SW480 (cell line): ENCODE measurements around the gene CACNA1S.
A peak's percentile ranks its signal among the peaks of the same experiment; 100 is the strongest.

ENCODE experiments used
- DNase-seq: peaks from one replicate; pipeline ENCODE4 v3.0.0-alpha.2; 2016; ENCODE audit warnings: low spot score

Gene CACNA1S

DNA sequence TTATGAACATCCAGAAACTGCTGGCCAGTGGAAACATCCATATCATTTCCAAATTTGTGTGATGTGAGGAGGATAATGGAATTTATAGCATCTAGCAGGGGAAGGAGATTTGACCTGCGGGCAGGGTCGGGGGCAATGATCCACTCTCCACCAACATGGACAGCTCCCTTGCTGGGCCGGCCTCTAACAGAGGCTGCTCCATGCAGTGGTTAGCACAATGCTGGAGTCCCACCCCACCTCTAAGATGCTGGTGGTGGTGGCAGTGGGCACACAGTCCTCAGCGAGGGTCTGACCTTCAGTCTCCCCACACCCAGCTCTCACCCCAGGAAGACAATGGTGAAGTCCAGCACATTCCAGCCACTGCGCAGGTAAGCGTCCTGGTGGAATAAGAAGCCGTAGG, 18.7 kb downstream of the CACNA1S start:
- DNase-seq: no peak

DNA sequence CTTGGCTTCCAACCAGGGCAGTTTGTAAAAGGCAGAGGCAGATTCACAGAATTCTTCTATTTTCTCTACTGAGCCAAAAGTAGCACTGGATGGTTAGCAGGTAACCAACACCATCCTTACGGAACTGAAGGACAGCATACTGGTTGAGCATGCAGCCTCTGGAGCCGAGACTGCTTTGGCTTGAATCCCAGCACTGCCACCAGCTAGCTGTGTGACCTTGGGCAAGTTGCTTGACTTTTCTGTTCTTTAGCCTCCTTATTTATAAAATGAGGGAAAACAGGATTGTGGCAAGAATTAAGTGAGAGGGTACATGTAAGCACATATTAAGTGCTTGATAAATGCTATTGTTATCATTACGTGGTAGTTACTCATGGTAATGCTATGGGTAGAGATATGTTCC, 19.5 kb downstream of the CACNA1S start:
- no peak for DNase-seq

DNA sequence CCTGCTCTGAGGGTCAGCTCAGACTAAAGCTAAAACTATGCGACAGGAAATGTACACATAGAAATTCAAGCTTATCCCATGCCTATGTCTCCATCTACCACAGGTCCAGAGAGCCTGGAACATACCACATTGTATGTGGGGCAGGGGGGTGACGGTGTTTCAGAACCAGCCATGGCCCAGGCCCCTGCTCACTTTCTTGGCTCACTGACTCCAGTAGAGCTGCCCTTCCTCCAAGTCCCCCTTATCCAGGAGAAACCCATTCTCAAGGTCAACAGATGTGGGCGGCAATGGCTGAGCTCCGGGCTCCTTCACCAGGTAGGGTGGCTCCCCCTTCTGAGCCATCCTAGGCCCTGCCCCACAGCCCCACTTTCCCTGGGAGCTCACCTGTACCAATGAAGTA, 21.0 kb downstream of the CACNA1S start:
- DNase-seq: no peak

GRCh38 chr1:201090541-201090940, 21.7 kb downstream of the CACNA1S start:
- DNase-seq: no peak

DNA sequence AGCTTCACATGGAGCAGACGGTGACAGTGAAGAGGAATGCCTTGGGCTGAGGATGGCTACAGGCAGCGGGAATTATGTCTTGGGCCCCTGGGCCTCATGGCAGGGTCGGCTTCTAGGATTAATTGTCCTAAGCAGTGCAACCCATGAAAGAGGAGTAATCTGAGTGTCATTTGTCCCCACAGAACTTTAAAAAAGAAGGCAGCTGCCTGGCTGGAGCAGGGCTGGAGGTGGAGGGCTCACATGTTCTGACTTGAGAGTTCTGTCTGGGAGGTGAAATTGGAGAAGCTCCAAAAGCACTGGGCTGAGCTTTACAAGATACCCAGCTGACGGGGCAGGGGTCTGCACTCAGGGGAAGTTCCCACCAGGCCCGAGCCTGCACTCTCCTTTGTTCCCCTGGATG, 22.6 kb downstream of the CACNA1S start:
- no peak for DNase-seq

DNA sequence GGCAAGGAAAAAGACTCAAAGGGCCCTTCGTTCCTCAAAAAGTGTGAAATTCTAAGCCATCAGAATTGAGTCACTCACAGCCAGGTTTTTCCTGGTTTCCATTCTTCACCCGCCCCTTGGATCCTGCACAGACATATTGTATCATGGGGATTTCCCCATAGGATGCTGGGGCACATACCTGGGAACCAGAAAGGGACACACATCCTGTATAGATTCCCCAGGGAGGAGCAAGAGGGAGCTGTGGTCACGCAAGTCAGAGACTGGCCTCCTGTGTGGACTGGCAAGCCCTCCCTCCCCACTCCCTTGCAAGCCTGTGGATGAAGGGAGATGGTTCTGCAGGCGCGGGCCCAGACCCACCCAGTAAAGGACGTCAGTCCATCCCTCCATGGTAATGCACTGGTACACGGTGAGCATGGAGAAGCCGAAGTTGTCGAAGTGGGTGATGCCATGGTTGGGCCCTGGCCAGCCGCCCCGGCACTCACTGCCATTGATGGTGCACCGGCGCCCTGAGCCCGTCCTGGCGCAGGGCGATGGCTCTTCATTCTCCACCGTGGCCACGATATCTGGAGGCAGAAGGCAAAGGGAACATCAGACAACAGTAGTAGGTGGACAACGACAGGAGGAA, 23.2 kb downstream of the CACNA1S start:
- DNase-seq: peak; percentile 34

GRCh38 chr1:201088395-201088794, 23.8 kb downstream of the CACNA1S start:
- DNase-seq: no peak

DNA sequence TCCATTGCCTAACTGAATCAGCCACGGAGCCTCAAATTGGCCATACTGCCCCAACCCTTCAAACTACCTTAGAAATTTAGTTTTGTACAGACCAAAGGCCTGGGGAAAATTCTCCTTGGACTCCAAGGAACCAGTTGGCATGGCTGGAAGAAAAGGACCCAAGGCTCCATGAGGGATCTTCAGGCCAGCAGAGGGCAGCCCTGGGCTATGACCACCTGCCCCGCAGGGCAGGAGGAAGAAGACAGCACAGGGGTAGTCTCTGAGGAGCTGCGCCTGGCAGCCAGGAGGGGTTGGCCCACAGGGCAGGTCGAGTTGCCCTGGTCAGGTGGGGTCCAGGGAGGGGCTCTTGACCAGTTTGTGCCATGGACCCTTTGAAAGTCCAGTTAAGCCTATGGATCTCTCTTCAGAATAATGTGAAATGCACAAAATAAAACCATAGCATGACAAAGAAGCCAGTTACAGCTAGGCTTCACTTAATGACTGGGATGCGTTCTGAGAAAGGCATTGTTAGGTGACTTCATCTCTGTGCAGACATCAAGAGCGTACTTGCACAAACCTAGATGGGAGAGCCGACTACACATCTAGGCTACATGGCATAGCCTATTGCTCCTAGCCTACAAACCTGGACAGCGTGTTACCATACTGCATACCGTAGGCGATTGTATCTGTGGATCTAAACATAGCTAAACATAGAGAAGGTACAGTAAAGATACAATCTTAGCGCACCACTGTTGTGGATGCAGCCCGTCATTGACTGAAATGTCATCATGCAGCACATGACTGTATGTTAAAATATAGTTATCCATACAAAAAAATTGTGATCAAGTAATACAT, 26.1 kb downstream of the CACNA1S start:
- peak; percentile 53 for DNase-seq

- peak; percentile 40 for DNase-seq
Observed at GRCh38 chr1:201084295-201084694, 27.9 kb downstream of the CACNA1S start.

GRCh38 chr1:201083741-201084140, 28.5 kb downstream of the CACNA1S start:
- DNase-seq: no peak

DNA sequence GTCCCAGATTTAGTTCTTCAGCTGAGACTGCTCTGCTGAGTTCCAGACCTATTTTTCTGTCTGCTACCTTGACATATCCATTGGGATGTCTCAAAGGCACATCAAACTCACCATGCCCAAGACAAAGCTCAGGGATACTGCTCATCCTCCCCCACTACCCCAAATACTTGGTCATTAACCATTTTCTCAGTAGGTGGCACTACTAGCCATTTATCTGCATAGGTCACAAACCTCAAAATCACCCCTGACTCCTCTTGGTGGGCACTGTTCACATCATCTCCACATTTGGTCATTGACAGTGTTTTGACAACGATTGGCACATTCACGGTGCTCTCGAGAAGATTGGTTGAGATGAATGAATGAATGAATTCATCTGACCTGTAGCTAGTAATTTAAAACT, 32.1 kb downstream of the CACNA1S start:
- no peak for DNase-seq

- no peak for DNase-seq
Observed at GRCh38 chr1:201077736-201078135, 34.5 kb downstream of the CACNA1S start.

DNA sequence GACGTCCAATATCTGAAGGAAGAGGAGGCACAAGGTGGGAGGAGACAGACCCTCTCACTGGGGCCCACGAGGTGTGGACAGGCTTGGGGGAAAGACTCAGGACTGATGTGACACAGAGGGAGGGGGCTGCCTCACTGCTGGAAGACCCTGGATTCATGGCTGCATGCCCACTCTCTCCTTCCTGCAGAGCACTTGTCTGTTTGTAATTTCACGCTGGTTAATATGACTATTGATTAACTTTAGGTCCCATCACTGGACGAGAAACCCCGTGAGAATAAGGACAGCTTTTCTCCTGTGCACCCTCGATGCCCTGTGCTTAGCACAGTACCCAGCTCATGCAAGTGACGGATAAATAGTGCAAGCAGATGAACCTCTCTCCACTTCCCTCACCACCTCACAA, 35.1 kb downstream of the CACNA1S start:
- no peak for DNase-seq

- no peak for DNase-seq
Observed at GRCh38 chr1:201076092-201076491, 36.1 kb downstream of the CACNA1S start.

DNA sequence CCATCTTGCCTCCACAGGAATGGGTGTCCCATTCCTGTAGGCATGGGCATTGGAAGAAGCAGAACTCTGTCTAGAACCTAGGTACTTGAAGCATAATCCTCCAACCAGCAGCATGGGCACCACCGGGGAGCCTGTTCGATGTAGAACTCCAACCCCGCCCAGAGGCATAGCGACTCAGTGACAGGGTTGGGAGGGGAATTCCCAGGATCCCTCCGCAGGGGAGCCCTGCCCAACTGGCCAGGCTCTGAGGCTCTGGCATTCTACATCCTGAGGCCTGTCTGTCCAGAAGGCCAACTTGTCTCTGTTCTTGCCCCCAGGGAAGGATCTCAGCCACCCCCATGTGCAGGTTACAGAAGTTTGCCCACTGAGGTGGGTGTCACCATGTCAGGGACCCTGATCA, 38.2 kb downstream of the CACNA1S start:
- no peak for DNase-seq

GRCh38 chr1:201072922-201073321, 39.3 kb downstream of the CACNA1S start:
- no peak for DNase-seq

- peak; percentile 56 for DNase-seq
Observed at GRCh38 chr1:201072149-201072548, 40.1 kb downstream of the CACNA1S start.

- no peak for DNase-seq
Observed at GRCh38 chr1:201069636-201070035, 42.6 kb downstream of the CACNA1S start.

- DNase-seq: no peak
Observed at GRCh38 chr1:201068976-201069375, 43.2 kb downstream of the CACNA1S start.

DNA sequence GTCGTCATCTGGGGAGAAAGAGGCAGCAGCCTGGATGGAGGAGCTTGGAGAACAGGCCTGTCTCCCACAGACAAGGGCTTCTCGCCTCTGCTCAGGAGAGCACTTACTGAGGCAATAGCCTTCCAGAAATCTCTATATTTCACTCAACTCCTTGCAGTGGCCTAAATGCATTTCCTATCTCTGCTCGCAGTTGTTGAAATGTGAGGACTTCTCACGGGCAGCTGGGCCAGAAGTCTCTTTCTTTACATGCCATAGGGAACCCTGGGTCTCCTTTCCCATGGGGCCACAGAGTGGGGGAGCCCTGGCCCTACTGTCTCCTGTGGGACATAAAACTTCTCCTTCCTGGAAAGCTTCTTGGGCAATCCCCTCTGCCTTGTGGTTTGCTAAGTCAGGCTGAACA, 45.2 kb downstream of the CACNA1S start:
- DNase-seq: no peak

- no peak for DNase-seq
Observed at GRCh38 chr1:201065686-201066085, 46.5 kb downstream of the CACNA1S start.

- DNase-seq: no peak
Observed at GRCh38 chr1:201064806-201065205, 47.4 kb downstream of the CACNA1S start.

DNA sequence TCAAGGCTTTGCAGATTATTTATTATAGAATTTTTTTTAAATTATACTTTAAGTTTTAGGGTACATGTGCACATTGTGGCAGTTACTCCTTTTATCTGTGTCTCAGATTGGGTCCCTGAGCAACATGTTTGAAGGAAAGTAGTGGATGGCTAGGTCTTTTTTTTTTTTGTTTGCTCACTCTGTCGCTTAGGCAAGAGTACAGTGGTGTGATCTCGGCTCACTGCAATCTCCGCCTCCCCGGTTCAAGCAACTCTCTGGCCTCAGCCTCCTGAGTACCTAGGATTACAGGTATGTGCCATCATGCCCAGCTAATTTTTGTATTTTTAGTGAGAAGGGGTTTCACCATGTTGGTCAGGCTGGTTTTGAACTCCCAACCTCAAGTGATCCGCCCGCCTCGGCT, 49.1 kb downstream of the CACNA1S start:
- DNase-seq: no peak
